HG03565 (cell line): Measurements from ENCODE around the gene USH2A.
A peak's percentile ranks its signal among the peaks of the same experiment; 100 is the strongest.
"Not testable (repeated sequence)": the region's sequence is repeated elsewhere in the genome, so short reads cannot be mapped to it uniquely, and the experiment has no call there.

Experiments
- ATAC-seq: cut with Tn5 transposase; IDR thresholded peaks from one replicate; pipeline ENCODE4 v1.9.1; 2021; ENCODE audit warnings: mild to moderate bottlenecking, moderate library complexity; ENCODE audit not compliant: unreplicated experiment

Gene USH2A

DNA sequence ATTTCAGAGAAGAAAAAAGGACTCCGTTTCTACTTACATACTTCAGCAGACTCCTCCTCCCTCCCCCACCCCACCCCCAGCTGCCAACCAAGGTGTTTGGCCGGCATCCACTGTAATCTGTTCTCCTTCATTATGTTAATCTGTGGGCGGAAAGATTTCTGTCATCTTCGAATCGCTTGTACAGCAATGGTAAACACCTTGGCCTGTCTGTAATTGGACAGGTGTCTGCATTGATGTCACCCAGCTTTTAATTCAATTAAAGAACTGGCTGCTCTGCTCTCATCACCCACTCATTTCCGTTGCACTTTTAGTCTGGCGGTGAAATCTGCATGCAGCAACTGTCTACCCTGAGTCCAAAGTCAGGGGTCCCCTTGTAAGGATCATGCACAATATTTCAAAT, 368.6 kb downstream of the USH2A start:
- ATAC-seq: no peak

DNA sequence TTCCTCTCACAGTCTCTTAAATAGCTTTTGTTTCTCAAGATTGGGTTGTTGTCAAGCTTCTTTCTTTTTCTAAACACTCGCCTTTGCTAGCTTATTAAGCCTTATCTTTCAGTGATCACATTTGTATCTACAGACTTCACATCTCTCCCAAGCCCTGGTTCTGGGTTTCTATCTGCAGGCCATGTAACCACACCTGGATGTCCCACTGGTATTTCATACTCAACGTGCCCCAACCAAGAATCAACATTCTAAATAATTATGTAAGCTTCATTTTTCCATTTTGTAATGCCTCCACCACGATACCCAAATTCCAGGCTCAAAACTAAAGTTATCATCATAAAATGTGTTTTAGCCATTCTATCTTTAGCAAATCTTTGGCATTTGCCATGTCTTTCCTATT, 372.2 kb downstream of the USH2A start:
- ATAC-seq: no peak

DNA sequence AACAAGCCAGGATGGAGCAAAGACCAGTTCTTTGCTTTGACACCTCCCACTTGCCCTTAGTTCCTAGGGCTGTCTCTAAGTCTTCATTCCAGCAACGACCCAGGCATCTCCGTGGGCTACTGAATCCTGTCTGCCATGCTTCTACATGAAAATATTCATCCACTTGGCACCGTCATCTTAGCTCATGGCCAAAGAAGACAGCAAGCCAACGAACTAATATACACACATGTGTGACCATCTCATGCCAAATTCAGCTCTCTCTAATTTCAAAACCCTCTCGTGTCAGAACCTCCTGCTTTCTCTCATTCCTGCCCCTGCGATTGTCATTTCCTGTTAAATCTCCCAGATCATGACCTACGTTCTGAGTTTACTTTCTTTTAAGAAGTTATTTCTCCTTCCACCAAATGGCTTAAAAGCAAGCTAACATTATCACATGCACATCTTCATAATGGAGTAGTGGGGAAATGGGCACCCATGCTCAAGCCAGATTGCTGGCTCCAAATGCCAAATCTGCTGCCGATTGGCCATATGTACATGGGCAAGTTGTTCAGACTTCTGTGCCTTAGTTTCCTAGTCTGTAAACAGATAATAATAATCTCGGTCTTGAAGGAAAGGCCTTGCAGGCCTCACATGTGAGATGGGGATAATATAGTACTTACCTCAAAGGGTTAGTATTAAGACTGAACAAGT, 373.4 kb downstream of the USH2A start:
- ATAC-seq: no peak

DNA sequence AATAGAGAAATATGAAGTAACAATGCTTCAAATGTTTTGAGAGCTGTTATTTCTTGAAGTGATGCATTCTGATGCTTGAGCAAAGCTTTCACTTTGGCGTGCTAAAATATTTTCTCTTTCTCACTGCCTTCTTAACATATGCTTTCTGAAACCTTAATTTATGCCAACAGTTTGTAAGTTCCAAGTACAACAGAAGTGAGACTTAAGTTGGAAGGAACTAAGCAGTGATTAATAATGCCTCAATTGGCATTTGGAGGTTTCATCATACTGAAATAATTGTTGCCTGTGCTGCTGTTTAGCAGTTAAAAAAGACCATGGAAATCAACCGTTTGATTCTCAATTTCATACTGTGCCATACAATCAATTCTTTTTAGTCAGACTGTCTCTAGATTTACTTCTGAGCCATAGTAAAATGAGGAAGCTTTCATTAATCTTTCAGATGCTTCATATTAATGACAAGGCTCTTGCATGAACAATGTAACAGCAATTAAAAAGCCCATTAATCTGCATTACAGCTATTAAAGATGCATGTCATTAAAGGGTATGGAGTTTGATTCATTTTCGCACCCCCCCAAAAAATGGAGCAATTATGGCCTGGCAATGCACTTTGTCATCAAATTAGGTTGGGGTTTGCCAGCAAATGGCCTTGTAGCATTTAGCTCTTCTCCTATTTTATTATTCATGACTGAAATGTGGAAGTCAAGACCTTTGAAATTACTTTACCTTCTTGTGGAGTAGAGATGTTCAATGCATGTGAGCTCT, 375.3 kb downstream of the USH2A start:
- no peak for ATAC-seq

DNA sequence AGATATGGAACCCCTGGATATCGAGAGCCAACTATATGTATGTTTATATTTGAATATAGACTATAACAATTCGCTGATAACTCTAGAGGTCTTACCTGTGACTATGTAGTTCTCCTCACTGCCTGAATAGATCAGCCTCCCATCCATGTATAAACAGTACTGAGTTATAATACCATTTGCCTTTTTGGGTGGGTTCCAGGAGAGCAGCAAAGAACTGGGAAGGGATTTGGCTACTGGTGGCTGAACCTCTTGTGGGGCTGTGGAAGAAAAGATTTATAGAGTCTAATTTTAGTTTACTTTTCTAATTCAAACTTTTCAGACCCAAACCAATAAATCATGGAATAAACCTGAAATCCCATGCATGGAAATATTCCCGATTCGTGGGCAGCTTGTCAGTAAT, 376.9 kb downstream of the USH2A start:
- no peak for ATAC-seq

DNA sequence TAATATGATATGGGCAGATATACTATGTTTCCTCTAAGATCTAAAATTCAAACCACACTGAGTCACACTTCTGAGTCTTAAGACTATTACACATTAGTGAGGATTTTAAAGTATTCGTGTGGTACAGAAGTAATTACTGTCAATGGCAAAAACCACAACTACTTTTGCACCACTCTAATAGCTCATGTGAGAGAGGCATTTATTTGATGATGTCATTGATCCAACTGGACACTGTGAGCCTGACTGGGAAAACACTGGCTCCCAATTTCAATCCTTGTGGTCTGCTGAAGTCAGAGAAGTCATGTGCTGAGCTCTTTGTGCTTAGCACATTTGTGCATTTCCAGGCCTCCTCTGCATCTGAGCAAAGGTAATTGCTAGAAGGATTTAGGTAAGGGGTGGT, 377.8 kb downstream of the USH2A start:
- no peak for ATAC-seq

DNA sequence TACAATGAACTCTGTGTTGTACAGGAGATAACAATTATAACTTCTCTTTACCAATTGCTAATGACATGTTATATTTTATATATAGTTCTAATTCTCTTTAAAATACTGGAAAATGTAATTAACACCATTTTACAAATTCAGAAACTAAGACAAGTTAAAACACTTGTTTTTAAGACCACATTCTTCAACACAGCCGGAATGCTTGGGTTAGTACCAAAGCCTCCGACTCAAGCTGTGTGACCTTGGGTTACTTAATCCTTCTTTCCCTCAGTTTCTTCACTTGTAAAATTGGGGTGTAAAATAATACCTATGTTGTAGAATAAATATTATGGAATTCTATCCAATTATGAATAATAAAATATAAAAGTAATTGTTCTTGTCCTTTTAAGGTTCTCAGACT, 378.7 kb downstream of the USH2A start:
- no peak for ATAC-seq

DNA sequence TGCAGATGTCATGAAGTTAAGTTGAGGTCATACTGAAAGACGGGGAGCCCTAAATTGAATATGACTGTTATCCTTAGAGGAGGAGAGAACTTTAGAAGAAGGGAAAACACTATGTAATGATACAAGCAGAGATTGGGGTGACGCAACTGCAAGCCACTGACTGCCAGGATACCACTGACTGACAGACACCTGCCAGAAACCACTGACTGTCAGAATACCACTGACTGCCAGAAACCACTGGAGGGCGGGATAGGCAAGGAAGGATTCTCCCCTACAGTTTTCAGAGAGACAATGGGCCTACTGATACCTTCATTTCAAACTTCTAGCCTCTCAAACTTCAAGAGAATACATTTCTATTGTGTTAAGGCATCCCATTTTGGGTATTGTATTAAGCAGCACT, 388.7 kb downstream of the USH2A start:
- ATAC-seq: no peak

DNA sequence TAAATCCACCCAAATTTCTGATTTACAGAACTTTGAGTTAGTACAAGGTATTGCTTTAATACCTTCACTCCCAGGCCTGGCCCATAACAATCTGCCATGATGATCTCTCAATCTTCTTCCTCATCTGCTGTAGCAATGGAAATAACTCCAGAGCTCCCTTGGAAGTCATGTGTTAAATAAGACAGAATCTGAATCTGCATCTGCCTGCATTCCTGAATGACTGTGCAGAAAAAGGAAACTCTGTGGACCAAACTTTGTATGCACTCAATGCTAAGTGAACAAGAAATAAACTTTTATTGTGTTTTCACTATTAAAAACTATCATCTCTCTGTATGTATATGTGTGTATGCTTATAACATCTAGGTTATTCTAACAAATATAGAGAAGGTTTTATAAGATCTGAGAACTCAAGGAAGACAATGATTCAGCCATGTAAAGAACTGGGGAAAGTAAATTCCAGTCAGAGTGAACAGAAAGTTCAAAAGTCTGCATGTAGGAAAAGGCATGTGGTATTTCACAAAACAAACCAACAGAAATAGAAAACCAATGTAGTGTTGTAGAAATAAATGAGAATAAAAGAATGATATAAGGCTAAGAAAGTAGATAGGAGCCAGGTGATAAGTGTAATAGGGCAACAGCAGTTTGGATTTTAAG, 390.2 kb downstream of the USH2A start:
- no peak for ATAC-seq

DNA sequence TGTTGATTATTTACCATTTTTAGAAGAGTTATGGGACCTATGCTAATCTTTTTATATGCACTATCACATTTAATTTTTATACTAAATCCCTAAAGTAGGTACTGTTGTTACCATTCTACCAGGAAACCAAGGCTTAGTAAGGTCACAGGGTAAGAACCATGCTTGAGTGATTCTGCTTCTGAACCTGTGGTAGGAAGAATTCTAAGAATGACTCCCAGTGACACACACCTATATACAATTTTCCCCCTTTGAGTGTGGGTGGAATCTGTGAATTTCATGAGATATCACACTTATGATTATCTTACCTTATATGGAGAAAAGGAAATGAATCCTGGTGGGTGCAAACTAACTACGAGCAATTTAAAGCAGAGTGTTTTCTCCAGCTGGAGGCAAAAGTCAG, 391.0 kb downstream of the USH2A start:
- peak; percentile 68 for ATAC-seq

DNA sequence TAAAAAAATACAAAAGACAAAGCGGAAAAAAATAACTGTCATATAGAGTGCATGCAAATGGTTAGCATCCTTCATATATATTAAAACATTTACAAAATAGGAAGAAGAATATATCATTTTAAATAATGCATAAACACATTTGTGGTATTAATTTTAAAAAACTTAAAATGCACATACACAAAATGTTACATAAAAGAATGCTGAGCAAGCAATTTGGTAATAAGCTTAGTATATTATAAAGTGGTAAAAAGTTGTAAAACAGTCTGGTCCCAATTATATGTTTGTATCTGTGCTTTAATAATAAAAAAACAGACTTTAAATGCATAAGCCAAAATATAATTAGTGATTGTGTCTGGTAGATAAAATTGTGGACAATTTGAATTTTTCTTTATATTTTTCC, 394.6 kb downstream of the USH2A start:
- no peak for ATAC-seq

DNA sequence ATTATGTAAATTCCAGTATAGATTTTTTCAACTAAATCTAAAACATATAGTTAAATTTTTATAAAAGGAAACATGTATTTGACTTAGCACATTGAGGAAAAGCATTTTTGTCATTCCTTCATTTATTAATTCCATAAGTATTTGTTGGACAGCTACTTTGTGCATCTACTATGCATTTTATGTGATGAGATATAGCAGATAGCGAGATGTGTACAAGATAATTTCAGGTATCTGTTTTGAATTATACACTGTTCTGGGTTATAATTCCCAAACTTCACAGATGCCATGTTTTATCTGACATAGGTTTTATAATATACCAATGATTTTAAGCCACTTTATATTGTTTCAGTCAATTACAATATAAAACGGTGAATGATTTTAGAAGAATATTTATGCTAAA, 398.7 kb downstream of the USH2A start:
- ATAC-seq: no peak

DNA sequence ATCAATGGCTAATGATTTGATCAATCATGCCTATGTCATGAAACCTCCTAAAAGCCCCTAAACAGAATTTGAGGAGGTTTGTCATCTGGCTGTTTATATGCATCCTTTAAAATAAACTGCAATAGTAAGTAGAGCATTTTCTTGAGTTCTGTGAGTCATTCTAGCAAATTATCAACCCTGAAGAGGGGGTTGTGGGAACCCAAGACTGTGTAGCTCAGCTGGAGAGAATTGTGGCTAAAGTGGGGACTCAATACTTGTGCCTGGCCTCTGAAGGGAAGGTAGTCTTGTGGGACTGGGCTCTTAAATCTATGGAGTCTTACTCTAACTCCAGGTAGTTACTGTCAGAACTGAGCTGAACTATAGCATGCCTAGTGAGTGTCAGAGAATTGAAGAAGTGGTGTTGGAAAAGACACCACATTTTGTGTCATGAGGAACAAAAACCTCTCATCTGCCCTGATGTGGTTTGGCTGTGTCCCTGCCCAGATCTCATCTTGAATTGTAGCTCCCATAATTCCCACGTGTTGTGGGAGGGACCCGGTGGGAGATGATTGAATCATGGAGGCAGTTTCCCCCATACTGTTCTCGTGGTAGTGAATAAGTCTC, 402.4 kb downstream of the USH2A start:
- no peak for ATAC-seq

DNA sequence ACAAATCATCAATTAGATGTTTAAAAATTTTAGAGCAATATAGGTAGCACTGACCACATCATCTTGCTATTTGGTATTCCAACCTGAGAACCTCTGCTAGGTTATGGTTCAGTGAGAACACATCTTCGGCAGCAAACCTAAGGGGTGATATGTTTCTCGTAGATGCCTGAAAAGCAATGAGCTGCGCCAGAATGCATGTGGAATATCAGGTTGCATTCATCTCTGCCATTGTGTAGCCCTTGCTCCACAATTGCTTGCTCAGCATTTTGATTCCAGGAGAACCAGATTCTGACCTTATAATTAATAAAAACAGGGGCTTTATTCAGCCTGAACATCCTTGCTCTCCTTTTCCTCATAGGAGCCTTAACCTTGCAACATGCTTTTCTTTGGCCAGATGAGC, 408.1 kb downstream of the USH2A start:
- no peak for ATAC-seq

DNA sequence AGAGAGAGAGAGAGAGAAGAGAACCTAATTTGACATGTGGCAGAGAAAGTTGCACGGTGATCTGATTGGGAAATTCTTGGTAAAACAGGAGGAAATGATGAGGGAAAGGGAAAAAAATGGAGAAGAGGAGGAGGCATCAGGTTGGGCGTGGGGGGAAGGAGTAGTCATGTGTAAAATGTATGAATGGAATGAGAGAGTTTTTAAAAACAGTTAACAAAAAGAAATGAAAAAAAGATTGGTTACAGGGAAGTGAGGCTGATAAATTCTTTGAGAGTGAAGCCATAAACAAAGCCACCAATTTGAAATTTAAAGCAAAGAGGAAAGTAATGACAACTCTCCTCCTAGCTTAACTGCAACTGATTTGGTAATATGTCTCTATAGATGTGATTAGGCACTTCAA, 409.2 kb downstream of the USH2A start:
- ATAC-seq: no peak

DNA sequence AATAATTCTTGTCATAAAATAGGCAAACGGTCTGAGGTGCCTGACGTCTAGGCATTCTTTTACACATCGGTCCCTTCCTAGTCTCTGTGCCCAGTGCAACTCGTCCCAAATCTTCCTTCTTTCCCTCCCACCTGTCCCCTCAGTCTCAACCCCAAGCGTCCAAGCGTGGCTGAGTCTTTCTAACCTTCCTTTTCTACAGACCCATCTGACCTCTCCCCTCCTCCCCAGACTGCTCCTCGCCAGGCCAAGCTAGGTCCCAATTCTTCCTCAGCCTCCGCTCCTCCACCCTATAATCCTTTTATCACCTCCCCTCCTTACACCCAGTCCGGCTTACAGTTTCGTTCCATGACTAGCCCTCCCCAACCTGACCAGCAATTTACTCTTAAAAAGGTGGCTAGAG, 413.8 kb downstream of the USH2A start:
- ATAC-seq: not testable (repeated sequence)

DNA sequence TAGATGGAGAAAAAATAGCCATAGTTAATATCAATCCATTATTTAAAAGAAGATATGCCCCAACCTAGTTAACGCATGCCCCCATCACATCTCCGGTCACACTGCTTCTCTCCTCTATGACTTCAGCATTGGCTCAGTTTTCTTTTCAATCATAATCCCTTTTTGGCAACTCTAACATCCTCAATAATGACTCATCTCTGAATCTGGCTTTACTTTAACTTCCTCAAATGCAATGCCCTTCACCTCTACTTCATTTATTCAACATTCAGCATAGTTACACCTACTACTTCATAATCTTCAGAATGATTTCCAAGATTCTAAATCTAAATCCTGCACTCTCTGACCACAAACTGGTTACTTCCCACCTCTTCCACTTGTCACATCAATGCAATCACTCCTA, 417.3 kb downstream of the USH2A start:
- ATAC-seq: peak; percentile 100

DNA sequence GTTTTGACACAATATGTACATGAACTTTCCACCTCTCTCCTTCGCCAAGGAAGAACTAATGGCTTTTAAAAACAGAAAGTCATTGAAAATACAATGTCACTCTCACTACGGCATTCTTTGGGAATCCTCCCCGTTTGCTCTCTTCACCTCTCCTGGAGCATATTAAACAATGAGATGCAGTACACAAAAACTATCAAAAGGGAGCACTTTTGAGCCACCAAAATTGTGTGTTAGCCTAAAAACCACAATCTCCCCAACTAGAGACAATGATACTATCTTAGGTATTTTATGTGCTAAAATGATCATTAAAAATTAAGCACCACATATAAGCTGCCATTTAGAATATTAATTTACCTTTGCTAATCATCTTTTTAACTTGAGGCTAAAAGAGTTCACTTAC, 430.6 kb downstream of the USH2A start:
- ATAC-seq: peak; percentile 74

DNA sequence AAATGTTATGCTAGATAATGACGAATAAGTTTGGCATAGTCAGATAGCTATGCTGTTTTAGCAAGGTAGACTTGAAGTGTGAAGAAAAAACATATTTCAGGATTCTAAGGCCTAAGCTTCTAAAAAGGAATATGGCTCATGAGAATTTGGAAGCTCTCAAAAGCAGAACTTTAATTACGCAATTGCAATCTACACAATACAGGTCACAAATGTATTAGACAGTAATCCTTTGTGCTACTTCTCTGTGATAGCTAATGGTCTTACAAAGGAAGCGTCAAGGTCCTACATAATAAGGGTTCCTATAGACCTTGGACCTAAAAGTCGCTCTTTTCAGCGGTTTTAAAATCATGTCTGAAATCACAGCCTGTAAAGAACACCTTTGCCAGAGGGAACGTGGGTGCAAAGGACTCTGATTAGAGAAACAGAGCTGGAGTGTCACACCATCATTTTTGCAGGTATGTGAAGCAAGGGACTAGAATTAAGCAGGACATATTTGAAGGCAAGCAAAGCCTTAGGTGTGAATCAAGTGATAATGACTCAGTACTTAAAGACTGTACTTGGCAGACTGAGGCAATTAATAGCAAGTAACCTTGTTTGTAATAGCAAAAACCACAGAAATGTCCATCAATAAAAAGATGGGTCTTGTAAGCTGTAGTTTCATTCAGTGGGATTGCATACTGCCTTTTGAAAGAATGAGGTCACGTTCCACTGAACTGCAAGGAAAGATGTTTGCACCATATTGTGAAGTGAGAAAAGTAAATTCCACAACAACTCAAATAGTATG, 436.0 kb downstream of the USH2A start:
- ATAC-seq: no peak

DNA sequence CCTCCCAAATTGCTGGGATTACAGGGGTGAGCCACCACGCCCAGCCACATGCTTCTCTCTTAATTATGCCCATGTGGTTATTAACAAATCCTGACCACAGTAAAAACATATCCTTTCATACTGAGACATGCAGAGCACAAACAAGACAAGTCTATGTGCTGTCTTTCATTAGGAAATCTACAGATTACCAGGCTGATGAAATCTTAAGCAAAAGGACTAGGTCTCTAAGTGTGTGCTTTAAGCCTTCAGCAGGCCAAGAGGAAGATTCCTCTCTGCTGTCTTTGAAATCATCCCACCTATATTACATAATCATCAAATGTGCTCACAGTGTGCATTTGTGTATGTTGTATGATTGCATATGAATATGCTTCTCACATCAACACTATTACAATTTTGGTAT, 436.8 kb downstream of the USH2A start:
- no peak for ATAC-seq

DNA sequence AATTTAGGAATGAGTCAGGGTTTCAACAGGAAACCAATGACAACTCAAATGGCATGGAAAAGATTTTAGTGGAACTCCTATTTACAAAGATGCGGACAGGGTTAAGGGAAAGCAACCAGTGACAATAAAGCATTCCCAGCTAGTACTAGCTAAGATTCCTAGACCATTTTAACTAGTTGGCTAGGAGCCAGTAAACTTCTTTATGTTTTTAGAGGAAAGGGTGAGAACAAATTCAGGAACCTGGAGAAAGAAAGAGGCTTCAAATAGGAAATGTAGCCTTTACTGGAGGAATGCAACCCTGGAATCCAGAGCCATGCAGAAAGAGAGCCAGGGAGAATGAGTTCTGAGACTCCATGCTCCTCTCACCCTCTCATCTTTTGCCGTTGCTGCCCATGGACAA, 439.6 kb downstream of the USH2A start:
- ATAC-seq: no peak
